IPS-NIHi7 (cell line): ENCODE results near the gene DDTL.
"Not testable (repeated sequence)": the region's sequence is repeated elsewhere in the genome, so short reads cannot be mapped to it uniquely, and the experiment has no call there.

Experiments
- DNase-seq: peaks from one replicate; pipeline ENCODE4 v3.0.0; 2012; ENCODE audit warnings: mixed read lengths; ENCODE audit errors: extremely low spot score

The DDTL gene

GRCh38 chr22:23970201-23970641 lies 3.5 kb downstream of the DDTL start:
- DNase-seq, result peak; percentile 0

DNA sequence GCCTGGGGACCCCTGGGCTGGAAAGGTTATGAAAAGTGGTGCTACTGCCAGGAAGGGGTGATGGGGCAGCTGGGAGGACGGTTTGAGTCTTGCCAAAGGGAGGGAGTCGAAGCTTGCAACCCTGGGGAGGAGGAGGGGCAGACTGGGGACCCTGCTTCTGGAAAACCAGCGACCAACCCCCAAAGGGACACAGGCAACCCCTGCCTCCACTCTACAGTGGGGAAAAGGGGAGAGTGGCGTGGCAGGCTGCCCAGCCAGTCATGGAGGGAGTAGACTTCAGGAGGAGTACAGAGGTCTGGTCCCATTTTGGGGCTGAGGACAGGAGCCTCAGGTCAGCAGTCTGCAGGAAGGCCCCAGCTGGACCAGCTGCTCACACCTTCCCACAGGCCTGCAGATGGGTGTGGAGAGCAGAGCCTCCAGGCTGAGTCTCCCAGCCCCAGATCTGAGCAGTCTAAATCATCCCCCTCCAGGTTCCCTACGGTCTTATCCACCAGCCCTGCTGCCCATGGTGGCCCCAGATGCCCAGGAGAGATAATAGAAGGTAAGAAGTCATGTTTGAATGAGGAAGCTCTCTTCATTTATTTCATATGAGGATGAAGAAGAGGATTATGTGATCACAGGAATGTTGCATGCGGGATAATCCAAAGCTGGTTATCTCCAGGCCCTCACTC lies 4.3 kb downstream of the DDTL start:
- peak; percentile 3 for DNase-seq

- DNase-seq, result peak; percentile 0
Observed at GRCh38 chr22:23971927-23972326, 5.2 kb downstream of the DDTL start.

GRCh38 chr22:23974345-23974744 lies 7.7 kb downstream of the DDTL start, which contains the start of gene DDT:
Gene DDT (minus strand): TSS chr22:23974441. CDS start chr22:23974414, 27 bp downstream.
- not testable (repeated sequence) for DNase-seq

GRCh38 chr22:23974836-23975352 lies 8.2 kb downstream of the DDTL start:
- DNase-seq, result not testable (repeated sequence)

DNA sequence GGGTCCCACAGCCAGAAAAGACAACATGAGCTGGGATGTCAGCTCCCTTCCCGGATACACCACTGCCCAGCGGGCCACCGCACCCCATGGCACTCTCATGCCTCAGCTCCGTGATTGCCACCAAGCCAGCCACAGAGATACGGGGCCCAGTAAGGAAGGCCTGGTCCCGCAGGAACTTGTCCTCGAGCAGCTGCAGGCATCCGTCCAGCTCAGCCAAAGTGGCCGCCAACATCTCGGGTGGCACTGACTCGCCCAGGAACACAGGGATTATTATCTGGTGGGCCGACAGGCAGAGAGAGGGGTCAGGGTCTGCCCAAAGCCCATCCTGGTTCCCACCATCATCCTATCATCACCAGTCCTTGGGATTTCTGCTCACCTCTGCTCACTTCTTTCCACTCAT lies 10.6 kb downstream of the DDTL start:
- DNase-seq, result not testable (repeated sequence)

GRCh38 chr22:23979557-23980240 lies 13.0 kb downstream of the DDTL start, which contains the start of gene GSTT2:
Gene GSTT2 (plus strand): TSS chr22:23980134.
- DNase-seq, result not testable (repeated sequence)

GRCh38 chr22:23980567-23980966 lies 13.9 kb downstream of the DDTL start:
- not testable (repeated sequence) for DNase-seq

- no peak for DNase-seq
Observed at GRCh38 chr22:23984430-23984829, 17.7 kb downstream of the DDTL start.

DNA sequence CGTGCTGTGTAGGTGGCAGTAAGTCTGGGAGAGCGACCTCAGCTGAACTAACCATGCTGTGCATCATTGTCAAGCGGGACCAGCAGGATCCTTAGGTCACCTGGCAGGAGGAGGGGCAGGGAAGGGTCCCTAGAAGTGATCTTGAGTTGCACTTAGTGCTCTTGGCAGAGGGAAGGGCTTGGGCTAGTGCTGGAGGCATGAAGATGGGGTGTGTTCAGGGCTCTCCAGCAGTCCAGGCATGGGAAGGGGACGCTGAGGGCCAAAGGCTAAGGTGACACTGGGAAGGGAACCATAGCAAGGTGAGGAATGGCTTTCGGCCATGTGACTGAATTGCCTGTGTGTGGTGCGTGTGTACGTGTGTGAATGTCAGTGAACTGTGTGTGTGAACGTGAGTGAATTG lies 19.4 kb downstream of the DDTL start:
- not testable (repeated sequence) for DNase-seq

- not testable (repeated sequence) for DNase-seq
Observed at GRCh38 chr22:23986538-23987178, 20.0 kb downstream of the DDTL start.

- not testable (repeated sequence) for DNase-seq
Observed at GRCh38 chr22:23989583-23990244, 23.0 kb downstream of the DDTL start.

DNA sequence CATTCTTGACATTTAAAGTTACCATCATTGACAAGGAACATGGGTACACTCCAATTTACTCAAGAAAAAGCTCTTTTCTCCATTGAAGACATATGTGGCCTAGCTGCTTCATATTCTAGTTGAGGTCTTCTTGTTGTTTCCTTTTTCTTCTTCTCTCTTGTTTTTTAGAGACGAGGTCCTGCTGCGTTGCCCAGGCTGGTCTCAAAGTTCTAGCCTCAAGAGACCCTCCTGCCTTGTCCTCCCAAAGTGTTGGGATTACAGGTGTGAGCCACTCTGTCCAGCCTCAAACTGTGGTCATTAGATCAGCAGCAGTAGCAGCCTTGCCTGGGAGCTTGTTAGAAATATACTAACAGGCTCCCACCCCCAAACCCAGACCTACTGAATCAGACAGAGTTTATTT lies 26.4 kb downstream of the DDTL start:
- not testable (repeated sequence) for DNase-seq

GRCh38 chr22:23993581-23994177 lies 27.0 kb downstream of the DDTL start:
- DNase-seq, result peak; percentile 2

GRCh38 chr22:23997092-23997491 lies 30.4 kb downstream of the DDTL start:
- DNase-seq, result no peak

DNA sequence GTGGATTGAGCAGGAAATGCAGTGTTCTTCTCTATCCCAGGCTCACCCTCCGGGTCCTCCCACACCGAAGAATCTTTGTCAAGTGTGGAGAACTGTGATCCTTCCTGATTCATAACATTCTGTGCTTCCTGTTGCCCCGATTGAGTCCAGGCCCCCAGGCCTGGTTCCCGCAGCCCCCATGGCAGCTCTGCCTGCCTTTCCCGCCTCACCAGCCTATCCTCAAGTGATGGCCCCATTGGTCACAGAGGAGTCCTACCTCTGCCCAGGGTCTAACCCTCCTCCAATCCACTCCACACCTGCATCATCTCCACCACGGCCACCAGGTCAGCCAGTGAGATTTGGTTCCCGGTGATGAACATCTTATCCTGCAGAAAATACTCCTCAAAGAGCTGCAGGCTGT lies 33.1 kb downstream of the DDTL start:
- not testable (repeated sequence) for DNase-seq

GRCh38 chr22:24001314-24001713 lies 34.6 kb downstream of the DDTL start:
- DNase-seq, result peak; percentile 67

GRCh38 chr22:24002272-24002671 lies 35.6 kb downstream of the DDTL start:
- DNase-seq, result no peak

DNA sequence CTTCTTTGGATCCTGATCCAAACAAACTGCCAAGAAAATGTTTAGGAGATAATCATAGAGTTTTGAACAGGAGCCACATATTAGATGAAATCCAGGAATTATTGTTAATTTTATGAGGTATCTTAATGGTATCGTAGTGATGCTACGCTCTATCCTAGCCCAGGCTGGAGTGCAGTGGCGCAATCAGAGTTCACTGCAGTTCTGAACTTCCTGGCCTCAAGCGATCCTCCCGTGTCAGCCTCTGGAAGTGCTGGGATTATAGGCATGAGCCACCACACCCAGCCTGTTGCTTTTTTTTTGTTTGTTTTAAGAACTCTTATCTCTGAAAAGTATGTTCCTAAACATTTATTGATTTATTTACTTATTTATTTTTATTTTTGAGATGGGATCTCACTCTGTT lies 36.2 kb downstream of the DDTL start:
- DNase-seq, result no peak

- peak; percentile 13 for DNase-seq
Observed at GRCh38 chr22:24003887-24004286, 37.2 kb downstream of the DDTL start.

DNA sequence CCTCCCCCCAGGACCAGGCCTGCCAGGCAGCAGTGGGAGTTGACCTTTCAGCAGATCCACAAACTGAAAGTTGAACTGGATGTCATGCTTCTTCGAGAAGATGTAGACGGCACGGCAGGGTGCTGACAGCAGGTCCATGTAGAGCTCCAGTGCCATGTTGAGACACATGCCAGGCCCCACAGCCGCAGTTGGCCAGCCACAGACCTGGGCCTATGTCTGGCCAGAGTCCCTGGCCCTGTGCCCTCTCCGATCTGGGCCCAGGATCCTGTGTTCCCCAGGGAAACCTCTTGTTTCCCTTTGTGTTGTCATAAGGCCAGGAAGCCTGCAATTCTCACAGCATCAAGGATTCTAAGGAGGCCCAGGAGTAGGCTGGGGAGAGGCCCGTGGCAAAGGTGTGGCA lies 38.5 kb downstream of the DDTL start, which contains the start of gene GSTT4:
TSS of gene GSTT4 (minus strand) at position 253 of the 400 bp plus-strand sequence. CDS start at position 156, 97 bp downstream.
- no peak for DNase-seq
